GM10248 (cell line): ENCODE measurements around the gene AACS.
A peak's percentile ranks its signal among the peaks of the same experiment; 100 is the strongest.

Experiments used
- CTCF ChIA-PET: fragments of 300-600 bp; sonication (Branson Sonifier 250); formaldehyde crosslinking; extraction: SDS; loops from one replicate; lab custom pipeline; 2021; ENCODE audit warnings: antibody characterized with exemption; lab: Yijun Ruan, JAX
- POLR2A ChIA-PET: fragments of 350-650 bp; sonication (Branson Sonifier 250); formaldehyde crosslinking; extraction: SDS; loops from one replicate; lab custom pipeline; 2020; ENCODE audit warnings: antibody characterized with exemption; lab: Yijun Ruan, JAX
- DNase-seq: peaks from one replicate; pipeline ENCODE4 v3.0.0; 2012; ENCODE audit errors: extremely low spot score
- CTCF ChIP-seq: IDR thresholded peaks from 2 replicates; pipeline ENCODE4 v1.5.1; 2012; ENCODE audit warnings: mild to moderate bottlenecking, low read depth; ENCODE audit errors: extremely low read depth, missing control alignments, control extremely low read depth

The AACS gene

GRCh38 chr12:125183187-125184067 is 118.2 kb downstream of the AACS start:
- TF ChIP-seq CTCF, result peak; percentile 100
- ChIA-PET CTCF (interaction anchor here (0.6 to 5.1 kb wide), 31 partner anchors 10 to 1691 kb away, joined by 3 to 21 read pairs (median 3); no protein-coding TSS in a partner anchor), POLR2A (no interaction called here)
- DNase-seq, result peak; percentile 90

- ChIA-PET POLR2A (no interaction called here), CTCF (interaction anchor here (1.1 to 5.1 kb wide), 18 partner anchors 11 to 1690 kb away, joined by 3 to 21 read pairs (median 5); no protein-coding TSS in a partner anchor)
- no peak for DNase-seq
- no peak for TF ChIP-seq CTCF
These were observed 119.2 kb downstream of the AACS start for GRCh38 chr12:125184213-125184967.

GRCh38 chr12:125185311-125185739 is 120.1 kb downstream of the AACS start:
- DNase-seq, result no peak
- CTCF ChIA-PET, result interaction anchor here (1.3 to 3.4 kb wide), 4 partner anchors 13 to 31 kb away, joined by 3 to 16 read pairs (median 9); no protein-coding TSS in a partner anchor
- no peak for TF ChIP-seq CTCF
- POLR2A ChIA-PET, result no interaction called here

GRCh38 chr12:125185740-125186470 is 120.7 kb downstream of the AACS start, which contains the start of gene TMEM132B:
TMEM132B (plus strand) TSS chr12:125186386.
- ChIA-PET POLR2A (interaction anchor here (0.6 kb wide), 1 partner anchor 84 kb away, joined by 3 read pairs; no protein-coding TSS in a partner anchor), CTCF (interaction anchor here (1.3 to 1.6 kb wide), 2 partner anchors 28 to 31 kb away, joined by 3 read pairs; no protein-coding TSS in a partner anchor)
- TF ChIP-seq CTCF, result peak; percentile 21
- peak; percentile 65 for DNase-seq

GRCh38 chr12:125186471-125187147 is 121.4 kb downstream of the AACS start:
- ChIA-PET POLR2A (interaction anchor here (0.6 kb wide), 1 partner anchor 84 kb away, joined by 3 read pairs; no protein-coding TSS in a partner anchor), CTCF (no interaction called here)
- TF ChIP-seq CTCF, result no peak
- DNase-seq, result no peak
